GDM1 (cell line): ENCODE data around the gene ITGA2.

Experiments
- DNase-seq: peaks from one replicate; lab custom pipeline; 2025; lab: John Stamatoyannopoulos, UW

ITGA2 gene

GRCh38 chr5:52988335-52989024, 672 bp upstream of the ITGA2 start:
- no peak for DNase-seq

GRCh38 chr5:52989781-52990527, 802 bp downstream of the ITGA2 start:
- peak; percentile 16 for DNase-seq

DNA sequence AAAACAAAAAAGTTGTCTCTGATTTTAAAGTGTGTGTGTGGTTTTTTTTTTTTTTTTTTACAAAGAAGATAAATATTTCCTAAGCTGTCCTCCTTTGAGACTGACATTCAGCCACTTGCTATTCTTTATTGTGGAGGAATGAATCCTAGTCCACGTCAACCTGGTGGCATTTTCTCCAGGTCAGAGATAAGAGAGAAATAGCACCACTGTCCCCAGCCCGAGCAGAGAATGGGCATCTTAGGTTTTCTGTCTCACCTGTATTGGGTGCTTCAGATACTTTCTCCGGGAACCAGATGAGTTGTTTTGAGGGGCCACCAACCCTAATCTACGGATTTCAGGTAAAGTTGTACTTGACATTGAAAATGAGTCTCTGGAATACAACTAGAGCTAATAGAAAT, 1.4 kb downstream of the ITGA2 start:
- no peak for DNase-seq

DNA sequence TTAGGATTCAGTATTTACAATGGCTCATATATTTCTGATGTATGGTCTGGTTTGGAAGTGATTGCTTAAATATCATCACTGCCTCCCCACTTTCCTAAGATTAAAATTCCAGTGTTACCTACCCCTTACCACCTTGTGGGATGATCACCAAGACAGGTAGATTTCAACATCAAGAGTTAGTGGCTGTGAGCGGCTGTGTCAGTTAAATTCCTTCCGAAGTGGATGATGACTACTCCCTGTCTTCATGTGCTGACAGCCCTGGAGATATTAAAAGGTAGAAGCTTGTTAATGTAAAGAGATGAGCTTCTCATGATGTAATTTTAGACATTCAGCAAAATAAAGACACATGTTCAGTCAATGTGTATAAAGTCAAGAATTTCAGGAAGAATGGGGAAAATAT, 4.2 kb downstream of the ITGA2 start:
- no peak for DNase-seq

- no peak for DNase-seq
Observed at GRCh38 chr5:52994266-52994665, 5.1 kb downstream of the ITGA2 start.

- no peak for DNase-seq
Observed at GRCh38 chr5:52995095-52995494, 5.9 kb downstream of the ITGA2 start.

DNA sequence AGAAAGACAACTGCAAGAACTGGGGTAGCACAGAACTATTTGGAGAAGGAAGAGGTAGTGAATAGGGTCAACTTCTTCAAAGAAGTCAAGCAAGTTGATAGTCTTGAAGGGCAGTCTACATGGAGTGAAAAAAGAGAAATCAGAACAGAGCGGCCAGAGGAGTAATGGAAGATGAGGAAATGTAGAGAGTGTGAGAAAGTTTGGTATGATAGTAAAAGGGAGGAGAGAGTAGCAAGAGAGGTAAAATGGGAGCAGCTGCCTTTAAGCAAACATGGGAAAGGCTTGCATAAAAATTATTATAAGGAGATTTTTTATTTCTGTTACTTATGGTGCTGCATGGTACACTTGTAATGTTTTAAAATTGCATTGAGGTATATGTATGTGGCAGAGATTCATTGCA, 6.8 kb downstream of the ITGA2 start:
- no peak for DNase-seq

GRCh38 chr5:52996979-52997378, 7.8 kb downstream of the ITGA2 start:
- no peak for DNase-seq

- DNase-seq: no peak
Observed at GRCh38 chr5:52997424-52997823, 8.3 kb downstream of the ITGA2 start.

DNA sequence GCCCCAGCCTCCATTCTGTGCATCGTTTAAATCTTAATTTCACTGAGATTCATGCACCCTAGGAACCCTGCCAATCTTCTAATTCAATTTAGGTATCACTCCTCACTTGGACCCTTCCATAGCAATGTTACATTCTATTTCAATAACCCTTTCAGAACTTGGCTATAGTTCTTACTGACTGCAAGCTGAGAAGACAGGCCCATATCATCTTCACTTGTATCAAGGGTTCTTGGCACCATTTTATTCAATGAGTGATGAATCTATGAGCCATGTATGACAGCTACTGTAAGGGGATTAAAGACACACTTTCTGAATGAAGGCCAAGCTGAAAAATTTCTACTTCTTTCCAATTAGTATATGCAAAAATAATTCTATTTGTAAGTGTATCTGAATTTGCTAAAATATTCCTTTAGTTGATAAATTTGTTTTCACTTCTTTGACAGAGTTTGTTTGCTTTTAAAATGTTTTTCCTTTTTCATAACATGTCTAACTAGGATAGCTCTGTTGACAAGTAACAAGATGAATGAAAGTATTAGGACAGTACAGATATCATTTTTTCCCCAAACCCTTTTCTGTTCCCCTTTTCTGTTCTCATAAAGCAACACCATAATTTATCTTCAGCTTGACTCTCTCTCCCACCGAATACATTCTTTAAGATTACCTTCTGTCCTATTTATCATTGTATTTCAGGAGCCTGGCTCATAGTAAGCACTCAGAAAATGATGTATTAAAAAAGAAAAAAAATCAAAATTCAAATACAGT, 9.6 kb downstream of the ITGA2 start:
- no peak for DNase-seq

DNA sequence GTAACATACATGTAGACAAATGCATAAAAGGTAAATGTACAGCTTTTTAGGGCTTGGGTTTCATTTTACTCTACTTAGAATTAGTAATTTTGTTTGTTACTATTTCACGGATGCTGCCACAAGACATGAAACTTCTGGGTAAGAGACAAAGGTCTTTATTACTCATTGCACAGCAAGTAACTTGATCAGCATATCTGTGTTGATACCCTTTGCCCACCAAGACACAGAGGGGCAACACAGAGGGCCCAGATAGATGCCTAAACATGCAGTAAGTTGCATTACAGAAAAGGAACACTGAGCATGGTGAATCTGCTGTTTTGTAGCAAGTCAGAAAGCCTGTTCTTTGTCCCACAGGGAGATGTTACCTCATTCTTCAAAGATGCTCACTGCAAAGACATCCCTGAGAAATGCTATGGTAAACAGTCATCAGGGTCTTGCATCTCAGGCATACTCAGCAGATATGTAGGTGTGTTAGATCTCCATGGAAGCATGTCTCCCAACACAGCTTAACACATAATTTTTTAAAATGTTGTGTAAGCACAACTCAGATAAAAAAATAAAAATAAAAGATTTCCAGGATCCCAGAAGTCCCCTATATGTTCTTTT, 10.3 kb downstream of the ITGA2 start:
- DNase-seq: no peak

DNA sequence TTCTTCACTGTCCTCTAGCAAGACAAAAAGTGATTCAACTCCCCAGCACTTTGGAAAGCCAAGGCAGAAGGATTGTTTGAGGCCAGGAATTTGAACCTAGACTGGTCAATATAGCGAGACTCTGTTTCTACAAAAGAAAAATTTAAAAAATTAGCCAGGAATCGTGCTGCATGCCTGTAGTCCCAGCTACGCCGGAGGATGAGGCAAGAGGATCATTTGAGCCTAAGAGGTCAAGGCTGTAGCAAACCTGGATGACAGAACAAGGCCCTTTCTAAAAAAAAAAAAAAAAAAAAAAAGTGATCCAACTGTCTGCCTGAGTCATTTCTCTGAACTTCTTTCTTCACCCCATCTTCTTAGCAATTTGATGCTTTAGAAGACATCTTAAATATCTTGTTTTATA, 12.4 kb downstream of the ITGA2 start:
- no peak for DNase-seq

DNA sequence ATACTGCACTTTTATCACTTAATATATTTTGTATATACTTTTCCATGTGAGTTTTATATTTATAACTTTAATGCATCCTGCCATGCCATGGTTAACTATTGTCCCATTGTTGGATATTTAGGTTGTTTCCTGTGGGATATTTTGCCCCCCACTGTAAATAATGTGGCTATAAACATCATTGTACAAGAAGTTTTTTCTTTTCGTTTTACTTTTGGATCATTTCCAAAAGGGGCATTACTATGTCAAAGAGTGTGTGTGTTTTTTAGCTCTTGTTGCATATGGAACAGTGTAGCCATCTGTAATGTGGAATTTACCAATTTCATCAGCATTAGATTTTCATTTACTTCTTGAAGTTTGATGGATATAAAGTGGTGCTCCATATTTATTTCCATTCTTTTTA, 13.3 kb downstream of the ITGA2 start:
- no peak for DNase-seq

DNA sequence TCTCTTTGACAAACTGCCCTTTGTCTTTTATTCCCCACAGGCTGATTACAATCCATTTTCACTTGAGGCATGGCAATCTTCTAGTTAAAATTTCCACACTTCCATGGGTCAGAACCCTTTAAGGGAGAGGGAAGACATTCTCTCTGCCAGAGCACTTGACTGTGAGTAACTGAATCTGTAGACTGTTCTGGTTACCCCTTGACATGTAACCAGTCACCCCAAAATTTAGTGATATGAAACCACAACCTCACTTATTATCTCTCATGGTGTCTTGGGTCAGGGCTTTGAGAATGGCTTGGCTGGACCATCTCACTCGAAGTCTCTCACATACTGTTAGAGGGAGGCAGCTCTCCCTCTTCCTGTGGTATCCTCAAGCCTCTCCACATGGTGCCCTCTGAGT, 14.0 kb downstream of the ITGA2 start:
- DNase-seq: no peak

- no peak for DNase-seq
Observed at GRCh38 chr5:53006911-53007890, 18.0 kb downstream of the ITGA2 start.

- no peak for DNase-seq
Observed at GRCh38 chr5:53008751-53009150, 19.6 kb downstream of the ITGA2 start.

- no peak for DNase-seq
Observed at GRCh38 chr5:53009816-53010215, 20.7 kb downstream of the ITGA2 start.

DNA sequence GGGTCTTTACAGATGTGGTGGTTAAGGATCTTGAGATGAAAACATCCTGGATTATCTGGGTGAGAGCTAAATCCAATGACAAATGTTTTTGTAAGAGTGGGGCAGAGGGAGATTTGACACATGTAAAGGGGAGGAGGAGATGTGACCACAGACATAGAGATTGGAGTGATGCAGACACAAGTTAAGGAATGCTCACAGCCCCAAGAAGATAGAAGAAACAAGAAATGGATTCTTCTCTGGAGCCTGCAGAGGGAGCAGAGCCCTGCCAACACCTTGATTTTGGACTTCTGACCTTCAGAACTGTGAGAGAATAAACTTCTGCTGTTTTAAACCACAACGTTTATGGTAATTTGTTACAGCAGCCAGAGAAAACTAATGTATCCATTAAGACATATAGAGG, 21.7 kb downstream of the ITGA2 start:
- no peak for DNase-seq

GRCh38 chr5:53011233-53011632, 22.1 kb downstream of the ITGA2 start:
- no peak for DNase-seq

- no peak for DNase-seq
Observed at GRCh38 chr5:53013857-53014256, 24.7 kb downstream of the ITGA2 start.

GRCh38 chr5:53017383-53017782, 28.2 kb downstream of the ITGA2 start:
- no peak for DNase-seq
